HepG2 (cell line): ENCODE measurements around the gene CACNA2D3. TPM values are rescaled to one million over a fixed set of nuclear protein-coding genes. Genes with fewer than 3 reads are reported as not detected.

Experiments used
- ATAC-seq: fragments of 200-7000 bp; cut with Tn5 transposase; 3 replicates; pipeline ENCODE4 v1.9.1; 2020; ENCODE audit warnings: mild to moderate bottlenecking, moderate library complexity
- BruUV-seq: library from RNA; stranded (reverse); fragments of 400-500 nt; replicated peaks from 2 replicates; lab custom pipeline; 2021; lab: Mats Ljungman, UMichigan
- CTCF ChIA-PET: fragments of 300-600 bp; formaldehyde crosslinking; extraction: SDS; loops from one replicate; lab custom pipeline; 2021; ENCODE audit warnings: low total read pairs, inconsistent platforms, low intra/inter-chr PET ratio; lab: Yijun Ruan, JAX
- POLR2A ChIA-PET: fragments of 350-600 bp; sonication (Branson Sonifier 250); formaldehyde crosslinking; loops from one replicate; lab custom pipeline; 2020; ENCODE audit warnings: antibody characterized with exemption, inconsistent platforms; lab: Yijun Ruan, JAX
- DNase-seq: peaks from one replicate; pipeline ENCODE4 v3.0.0-alpha.2; 2015; ENCODE audit warnings: low spot score
- FAIRE-seq: peaks from 3 replicates; lab custom pipeline; 2011; peaks lifted over from hg19 to GRCh38; lab: Jason Lieb, UNC
- H2AFZ ChIP-seq: one replicate; pipeline ENCODE4 v1.6.1; 2011; ENCODE audit warnings: low read length, inconsistent platforms
- H3K27ac ChIP-seq: fragments of 300-600 bp; 3 replicates; pipeline ENCODE4 v1.8.0; 2011; ENCODE audit warnings: mixed run types, mild to moderate bottlenecking, mixed read lengths, low read length, inconsistent platforms; ENCODE audit not compliant: insufficient read depth; ENCODE audit errors: extremely low read length
- H3K27me3 ChIP-seq, 2 experiments: fragments of 200-600 bp in 1 of 2; 2 replicates in 1 of 2; 3 replicates in 1 of 2; pipeline versions ENCODE4 v1.6.0 to v1.8.0; 2011; ENCODE audit warnings: low read length in 2 of 2, mild to moderate bottlenecking in 2 of 2, moderate library complexity in 2 of 2, inconsistent platforms in 1 of 2; ENCODE audit not compliant: insufficient read depth in 2 of 2, control insufficient read depth in 1 of 2
- H3K36me3 ChIP-seq, 2 experiments: fragments of 200-600 bp in 1 of 2; replicated peaks in 1 of 2; 2 replicates in 1 of 2; 3 replicates in 1 of 2; pipeline versions ENCODE4 v1.5.1 to v1.8.0; 2011; ENCODE audit warnings: low read length in 2 of 2, inconsistent platforms in 1 of 2; ENCODE audit not compliant: insufficient read depth in 2 of 2, control insufficient read depth in 1 of 2
- H3K4me1 ChIP-seq: 2 replicates; pipeline ENCODE4 v1.5.1; 2012; ENCODE audit warnings: low read length, inconsistent platforms; ENCODE audit not compliant: insufficient read depth
- H3K4me2 ChIP-seq: 2 replicates; pipeline ENCODE4 v1.6.0; 2011; ENCODE audit warnings: low read depth, low read length, inconsistent platforms
- H3K4me3 ChIP-seq, 3 experiments: fragments of 200-600 bp in 1 of 3; sonication (generic), shearing (Covaris generic) in 1 of 3; replicated peaks in 1 of 3; 2 replicates each; pipeline ENCODE4 v1.5.1; 2011 to 2016; ENCODE audit warnings: low read length in 3 of 3, inconsistent platforms in 2 of 3, low read depth in 2 of 3, mild to moderate bottlenecking in 2 of 3, control low read depth in 1 of 3, mixed read lengths in 1 of 3; ENCODE audit not compliant: insufficient read depth in 1 of 3
- H3K79me2 ChIP-seq: one replicate; pipeline ENCODE4 v1.6.1; 2011; ENCODE audit warnings: low read length, inconsistent platforms; ENCODE audit not compliant: insufficient read depth
- H3K9ac ChIP-seq: 2 replicates; pipeline ENCODE4 v1.6.0; 2011; ENCODE audit warnings: mild to moderate bottlenecking, low read depth, low read length, inconsistent platforms; ENCODE audit not compliant: insufficient read depth
- H3K9me3 ChIP-seq: 2 replicates; pipeline ENCODE4 v1.5.1; 2012; ENCODE audit warnings: mild to moderate bottlenecking, low read length
- H4K20me1 ChIP-seq: 2 replicates; pipeline ENCODE4 v1.6.0; 2011; ENCODE audit warnings: inconsistent platforms, mild to moderate bottlenecking, low read length, moderate library complexity; ENCODE audit not compliant: insufficient read depth
- FOXA3 ChIP-seq: IDR thresholded peaks from 2 replicates; pipeline ENCODE4 v1.6.1; 2016; ENCODE audit warnings: missing genetic modification reagents, missing compliant biosample characterization
- PHB2 ChIP-seq: fragments of 450-650 bp; IDR thresholded peaks from 2 replicates; pipeline ENCODE4 v1.6.1; 2018; ENCODE audit not compliant: partially characterized antibody
- POLR2AphosphoS5 ChIP-seq: IDR thresholded peaks from 2 replicates; pipeline ENCODE4 v1.6.1; 2012; ENCODE audit warnings: low read depth, low read length
- ZFX ChIP-seq: sonication (generic); formaldehyde crosslinking; IDR thresholded peaks from 2 replicates; pipeline ENCODE4 v1.4.0; 2020; ENCODE audit warnings: mild to moderate bottlenecking, low read depth, missing genetic modification reagents, moderate library complexity
- ZNF329 ChIP-seq: sonication (generic); formaldehyde crosslinking; IDR thresholded peaks from 2 replicates; pipeline ENCODE4 v1.9.0; 2021; ENCODE audit warnings: low read depth, mild to moderate bottlenecking, missing genetic modification reagents
- ZNF451 ChIP-seq: sonication (generic); formaldehyde crosslinking; IDR thresholded peaks from 2 replicates; pipeline ENCODE4 v1.5.0; 2020; ENCODE audit warnings: mild to moderate bottlenecking, missing genetic modification reagents
- ZNF567 ChIP-seq: sonication (generic); formaldehyde crosslinking; IDR thresholded peaks from 2 replicates; pipeline ENCODE4 v1.8.1; 2023; ENCODE audit warnings: mild to moderate bottlenecking, missing genetic modification reagents, borderline replicate concordance
- ZSCAN22 ChIP-seq: sonication (generic); formaldehyde crosslinking; IDR thresholded peaks from 2 replicates; pipeline ENCODE4 v1.4.0; 2020; ENCODE audit warnings: mild to moderate bottlenecking, missing genetic modification reagents
- WGBS: methylation state at CpG from one replicate; pipeline ENCODE4 v1.1.6; 2017; ENCODE audit warnings: low lambda C conversion rate; 5-methylcytosine and 5-hydroxymethylcytosine counted together
- in situ Hi-C: cut with HindIII; loops from 2 replicates; pipeline ENCODE4 v1.10.0; 2017; ENCODE audit warnings: low pct_unique_long_range_greater_than_20kb; ENCODE audit not compliant: extremely low pct_ligation_motif_present
- intact Hi-C: fragments of 100-400 bp; cut with micrococcal nuclease; formaldehyde crosslinking; loops from one replicate; pipeline ENCODE4 v1.10.0; 2022; ENCODE audit not compliant: unreplicated experiment
- polyA plus RNA-seq, 8 experiments: library from polyadenylated mRNA; depleted of rRNA in 3 of 8; stranded (reverse) in 7 of 8; unstranded in 1 of 8; fragments of >200 nt; fragmentation: Illumina TruSeq in 4 of 8; extraction: Trizol in 4 of 8; gene quantifications; 2 replicates each; pipeline versions ENCODE4 v1.2.1 to v1.2.3, GENCODE V29; 2011 to 2016; ENCODE audit warnings: low read depth in 4 of 8, missing spikeins in 1 of 8, mixed read lengths in 1 of 8; ENCODE audit not compliant: insufficient read depth in 1 of 8
- total RNA-seq, 5 experiments: library from RNA; depleted of rRNA; stranded (reverse); fragments of >200 nt; fragmentation: Illumina TruSeq; extraction: Trizol; gene quantifications; 2 replicates each; pipeline ENCODE4 v1.2.3, GENCODE V29; 2016; ENCODE audit warnings: low read depth in 1 of 5
- TF ChIP-seq, protein P1 (sequence below): sonication (generic); formaldehyde crosslinking; IDR thresholded peaks from 2 replicates; pipeline ENCODE4 v1.4.0; 2020; ENCODE audit warnings: low read depth, mild to moderate bottlenecking, missing genetic modification reagents
- TF ChIP-seq, protein P2 (sequence below): sonication (generic); formaldehyde crosslinking; IDR thresholded peaks from 2 replicates; pipeline ENCODE4 v1.8.0; 2022; ENCODE audit warnings: missing genetic modification reagents, low read depth, mild to moderate bottlenecking, borderline replicate concordance
- TF ChIP-seq, protein P3 (sequence below): sonication (generic); formaldehyde crosslinking; IDR thresholded peaks from 2 replicates; pipeline ENCODE4 v1.5.0; 2020; ENCODE audit warnings: mild to moderate bottlenecking, missing genetic modification reagents, borderline replicate concordance

The CACNA2D3 gene
- total and polyA plus RNA-seq, 2 of the 13 experiments (the other 11 are each of a cell fraction or from before 2014, with no cell fraction given): not detected

DNA sequence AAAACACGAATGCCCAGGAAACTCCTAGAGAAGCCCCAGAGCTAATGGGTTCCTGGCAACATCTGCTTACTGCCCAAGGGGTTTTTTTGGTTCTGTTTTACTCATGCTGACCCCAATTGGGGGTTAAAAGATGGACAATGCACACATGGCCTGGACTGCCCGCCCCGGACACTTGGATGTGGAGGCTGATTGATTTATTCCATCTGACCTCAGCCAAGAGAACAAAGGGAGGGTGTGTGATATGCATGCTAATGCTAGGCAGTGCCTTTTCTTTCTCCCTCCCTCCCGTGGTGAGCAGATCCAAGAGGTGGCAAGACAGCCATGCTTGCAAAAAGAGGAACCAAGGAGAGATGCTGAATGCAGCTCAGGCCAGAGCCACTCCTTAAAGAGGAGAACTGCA is 808.8 kb downstream of the CACNA2D3 start:
- H3K9me3 ChIP-seq: no peaks in the 10 kb centered on the region
- no peak overlapping the region for H2AFZ ChIP-seq
- H3K4me3 ChIP-seq: no peak overlapping the region
- POLR2A ChIA-PET: no interaction called here
- DNase-seq: no peak
- no peaks in the 10 kb centered on the region for H3K36me3 ChIP-seq
- H3K27me3 ChIP-seq: no peaks in the 10 kb centered on the region
- in situ Hi-C loops (no loop called here), intact Hi-C loops (no loop called here)
- H3K27ac ChIP-seq: no peak overlapping the region
- no peak for ATAC-seq
- 6% methylated on average over 3 of the region's 4 CpGs for WGBS
- FAIRE-seq: no peak
- no TSS peak for BruUV-seq
- CTCF ChIA-PET: no interaction called here
- no peaks in the 10 kb centered on the region for H3K4me1 ChIP-seq
- H3K79me2 ChIP-seq: no peaks in the 10 kb centered on the region
- H3K4me2 ChIP-seq: no peak overlapping the region
- H3K9ac ChIP-seq: no peak overlapping the region
- no peaks in the 10 kb centered on the region for H4K20me1 ChIP-seq
- TF ChIP-seq, protein P1, sequence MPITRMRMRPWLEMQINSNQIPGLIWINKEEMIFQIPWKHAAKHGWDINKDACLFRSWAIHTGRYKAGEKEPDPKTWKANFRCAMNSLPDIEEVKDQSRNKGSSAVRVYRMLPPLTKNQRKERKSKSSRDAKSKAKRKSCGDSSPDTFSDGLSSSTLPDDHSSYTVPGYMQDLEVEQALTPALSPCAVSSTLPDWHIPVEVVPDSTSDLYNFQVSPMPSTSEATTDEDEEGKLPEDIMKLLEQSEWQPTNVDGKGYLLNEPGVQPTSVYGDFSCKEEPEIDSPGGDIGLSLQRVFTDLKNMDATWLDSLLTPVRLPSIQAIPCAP: no peak
- no peak for TF ChIP-seq POLR2AphosphoS5
- TF ChIP-seq ZFX: no peak
- TF ChIP-seq, protein P2, sequence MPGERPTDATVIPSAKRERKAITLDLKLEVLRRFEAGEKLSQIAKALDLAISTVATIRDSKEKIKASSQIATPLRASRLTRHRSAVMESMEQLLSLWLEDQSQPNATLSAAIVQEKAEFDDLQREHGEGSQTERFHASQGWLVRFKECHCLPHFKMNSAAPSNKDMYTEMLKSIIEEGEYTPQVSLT (CRISPR knock-in tag): no peak
- TF ChIP-seq ZNF329 (CRISPR knock-in tag): no peak
- TF ChIP-seq ZNF451 (CRISPR knock-in tag): no peak
- no peak for TF ChIP-seq ZNF567 (CRISPR knock-in tag)
- TF ChIP-seq FOXA3 (CRISPR knock-in tag): no peak
- TF ChIP-seq ZSCAN22: no peak
- TF ChIP-seq, protein P3, sequence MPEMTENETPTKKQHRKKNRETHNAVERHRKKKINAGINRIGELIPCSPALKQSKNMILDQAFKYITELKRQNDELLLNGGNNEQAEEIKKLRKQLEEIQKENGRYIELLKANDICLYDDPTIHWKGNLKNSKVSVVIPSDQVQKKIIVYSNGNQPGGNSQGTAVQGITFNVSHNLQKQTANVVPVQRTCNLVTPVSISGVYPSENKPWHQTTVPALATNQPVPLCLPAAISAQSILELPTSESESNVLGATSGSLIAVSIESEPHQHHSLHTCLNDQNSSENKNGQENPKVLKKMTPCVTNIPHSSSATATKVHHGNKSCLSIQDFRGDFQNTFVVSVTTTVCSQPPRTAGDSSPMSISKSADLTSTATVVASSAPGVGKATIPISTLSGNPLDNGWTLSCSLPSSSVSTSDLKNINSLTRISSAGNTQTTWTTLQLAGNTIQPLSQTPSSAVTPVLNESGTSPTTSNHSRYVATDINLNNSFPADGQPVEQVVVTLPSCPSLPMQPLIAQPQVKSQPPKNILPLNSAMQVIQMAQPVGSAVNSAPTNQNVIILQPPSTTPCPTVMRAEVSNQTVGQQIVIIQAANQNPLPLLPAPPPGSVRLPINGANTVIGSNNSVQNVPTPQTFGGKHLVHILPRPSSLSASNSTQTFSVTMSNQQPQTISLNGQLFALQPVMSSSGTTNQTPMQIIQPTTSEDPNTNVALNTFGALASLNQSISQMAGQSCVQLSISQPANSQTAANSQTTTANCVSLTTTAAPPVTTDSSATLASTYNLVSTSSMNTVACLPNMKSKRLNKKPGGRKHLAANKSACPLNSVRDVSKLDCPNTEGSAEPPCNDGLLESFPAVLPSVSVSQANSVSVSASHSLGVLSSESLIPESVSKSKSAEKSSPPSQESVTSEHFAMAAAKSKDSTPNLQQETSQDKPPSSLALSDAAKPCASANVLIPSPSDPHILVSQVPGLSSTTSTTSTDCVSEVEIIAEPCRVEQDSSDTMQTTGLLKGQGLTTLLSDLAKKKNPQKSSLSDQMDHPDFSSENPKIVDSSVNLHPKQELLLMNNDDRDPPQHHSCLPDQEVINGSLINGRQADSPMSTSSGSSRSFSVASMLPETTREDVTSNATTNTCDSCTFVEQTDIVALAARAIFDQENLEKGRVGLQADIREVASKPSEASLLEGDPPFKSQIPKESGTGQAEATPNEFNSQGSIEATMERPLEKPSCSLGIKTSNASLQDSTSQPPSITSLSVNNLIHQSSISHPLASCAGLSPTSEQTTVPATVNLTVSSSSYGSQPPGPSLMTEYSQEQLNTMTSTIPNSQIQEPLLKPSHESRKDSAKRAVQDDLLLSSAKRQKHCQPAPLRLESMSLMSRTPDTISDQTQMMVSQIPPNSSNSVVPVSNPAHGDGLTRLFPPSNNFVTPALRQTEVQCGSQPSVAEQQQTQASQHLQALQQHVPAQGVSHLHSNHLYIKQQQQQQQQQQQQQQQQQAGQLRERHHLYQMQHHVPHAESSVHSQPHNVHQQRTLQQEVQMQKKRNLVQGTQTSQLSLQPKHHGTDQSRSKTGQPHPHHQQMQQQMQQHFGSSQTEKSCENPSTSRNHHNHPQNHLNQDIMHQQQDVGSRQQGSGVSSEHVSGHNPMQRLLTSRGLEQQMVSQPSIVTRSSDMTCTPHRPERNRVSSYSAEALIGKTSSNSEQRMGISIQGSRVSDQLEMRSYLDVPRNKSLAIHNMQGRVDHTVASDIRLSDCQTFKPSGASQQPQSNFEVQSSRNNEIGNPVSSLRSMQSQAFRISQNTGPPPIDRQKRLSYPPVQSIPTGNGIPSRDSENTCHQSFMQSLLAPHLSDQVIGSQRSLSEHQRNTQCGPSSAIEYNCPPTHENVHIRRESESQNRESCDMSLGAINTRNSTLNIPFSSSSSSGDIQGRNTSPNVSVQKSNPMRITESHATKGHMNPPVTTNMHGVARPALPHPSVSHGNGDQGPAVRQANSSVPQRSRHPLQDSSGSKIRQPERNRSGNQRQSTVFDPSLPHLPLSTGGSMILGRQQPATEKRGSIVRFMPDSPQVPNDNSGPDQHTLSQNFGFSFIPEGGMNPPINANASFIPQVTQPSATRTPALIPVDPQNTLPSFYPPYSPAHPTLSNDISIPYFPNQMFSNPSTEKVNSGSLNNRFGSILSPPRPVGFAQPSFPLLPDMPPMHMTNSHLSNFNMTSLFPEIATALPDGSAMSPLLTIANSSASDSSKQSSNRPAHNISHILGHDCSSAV: no peak
- no peak for TF ChIP-seq PHB2
